ENCODE results near the gene PIP5KL1. TPM values are rescaled to one million over a fixed set of nuclear protein-coding genes. Genes with fewer than 3 reads are reported as not detected.
A peak's percentile ranks its signal among the peaks of the same experiment; 100 is the strongest.

Gene PIP5KL1
- total RNA-seq, 1 donor from 2014 or later: 3.4 TPM

- Mint-ChIP-seq H3K27me3 (no peaks in the 10 kb centered on the region), H3K4me3 (ENCODE audit: low read depth) (no peak overlapping the region), H3K27ac (no peak overlapping the region), H3K9me3 (ENCODE audit: low read depth) (no peaks in the 10 kb centered on the region), H3K36me3 (ENCODE audit: insufficient read depth) (peaks cover 12% of the 10 kb centered on the region), H3K4me1 (ENCODE audit: low read depth) (peaks cover 10% of the 10 kb centered on the region)
- TF ChIP-seq CTCF (IDR thresholded peaks at IDR 0.05; ENCODE audit: unreplicated experiment): peak; percentile 83
- DNase-seq (ENCODE audit: low spot score, unreplicated experiment): peak; percentile 49
Measured at GRCh38 chr9:127942216-127943010, 11.8 kb upstream of the PIP5KL1 start.

GRCh38 chr9:127941961-127942215, 11.3 kb upstream of the PIP5KL1 start:
- Mint-ChIP-seq H3K27ac (no peak overlapping the region), H3K9me3 (ENCODE audit: low read depth) (no peaks in the 10 kb centered on the region), H3K36me3 (ENCODE audit: insufficient read depth) (peaks cover 12% of the 10 kb centered on the region), H3K4me3 (ENCODE audit: low read depth) (no peak overlapping the region), H3K4me1 (ENCODE audit: low read depth) (peaks cover 15% of the 10 kb centered on the region), H3K27me3 (no peaks in the 10 kb centered on the region)
- DNase-seq (ENCODE audit: low spot score, unreplicated experiment): no peak
- TF ChIP-seq CTCF (IDR thresholded peaks at IDR 0.05; ENCODE audit: unreplicated experiment): no peak

GRCh38 chr9:127941062-127941960, 10.7 kb upstream of the PIP5KL1 start:
- no peak overlapping the region for H3K27ac Mint-ChIP-seq
- no peak for TF ChIP-seq CTCF (IDR thresholded peaks at IDR 0.05; ENCODE audit: unreplicated experiment)

GRCh38 chr9:127940593-127940992, 10.0 kb upstream of the PIP5KL1 start:
- no peaks in the 10 kb centered on the region for H3K9me3 Mint-ChIP-seq (ENCODE audit: low read depth)
- H3K4me3 Mint-ChIP-seq (ENCODE audit: low read depth): peak overlapping the region; percentile 16
- no peak overlapping the region for H3K27ac Mint-ChIP-seq
- TF ChIP-seq CTCF (IDR thresholded peaks at IDR 0.05; ENCODE audit: unreplicated experiment): no peak
- H3K27me3 Mint-ChIP-seq: no peaks in the 10 kb centered on the region
- peaks cover 24% of the 10 kb centered on the region for H3K4me1 Mint-ChIP-seq (ENCODE audit: low read depth)
- H3K36me3 Mint-ChIP-seq (ENCODE audit: insufficient read depth): peaks cover 12% of the 10 kb centered on the region
- no peak for DNase-seq (ENCODE audit: low spot score, unreplicated experiment)

More at GRCh38 chr9:127941062-127941960, 10.7 kb upstream of the PIP5KL1 start:
- Mint-ChIP-seq H3K27me3 (no peaks in the 10 kb centered on the region), H3K4me1 (ENCODE audit: low read depth) (peaks cover 19% of the 10 kb centered on the region), H3K4me3 (ENCODE audit: low read depth) (no peak overlapping the region), H3K9me3 (ENCODE audit: low read depth) (no peaks in the 10 kb centered on the region), H3K36me3 (ENCODE audit: insufficient read depth) (peaks cover 12% of the 10 kb centered on the region)
- no peak for DNase-seq (ENCODE audit: low spot score, unreplicated experiment)

GRCh38 chr9:127938298-127938690, 7.7 kb upstream of the PIP5KL1 start:
- peaks cover 24% of the 10 kb centered on the region for H3K4me1 Mint-ChIP-seq (ENCODE audit: low read depth)
- TF ChIP-seq CTCF (IDR thresholded peaks at IDR 0.05; ENCODE audit: unreplicated experiment): no peak
- H3K27ac Mint-ChIP-seq: peak overlapping the region; percentile 71
- no peaks in the 10 kb centered on the region for H3K9me3 Mint-ChIP-seq (ENCODE audit: low read depth)
- H3K27me3 Mint-ChIP-seq: no peaks in the 10 kb centered on the region
- peak overlapping the region; percentile 85 for H3K4me3 Mint-ChIP-seq (ENCODE audit: low read depth)
- no peak for DNase-seq (ENCODE audit: low spot score, unreplicated experiment)
- H3K36me3 Mint-ChIP-seq (ENCODE audit: insufficient read depth): peaks cover 10% of the 10 kb centered on the region
